Stimulated activated CD8-positive, alpha-beta memory T cell treated with anti-CD3 and anti-CD28 coated beads, Interleukin-2, amount 100 ng/mL, for 1 hour (primary cell): ENCODE measurements around the gene RFC5.
"Not testable (repeated sequence)": the region's sequence is repeated elsewhere in the genome, so short reads cannot be mapped to it uniquely, and the experiment has no call there.

ENCODE experiments used
- DNase-seq, 2 donors: peaks; one replicate each; pipeline ENCODE4 v3.0.0-alpha.2; 2020; ENCODE audit warnings: low read depth in 2 of 2

RFC5 gene

GRCh38 chr12:118052324-118053070 lies 36.0 kb downstream of the RFC5 start:
- DNase-seq: no peak

- DNase-seq: no peak
Observed at GRCh38 chr12:118053071-118053985, 36.8 kb downstream of the RFC5 start.

- DNase-seq: peak; percentile 35 to 39
Observed at GRCh38 chr12:118055144-118055557, 38.6 kb downstream of the RFC5 start.

GRCh38 chr12:118055865-118056773 lies 39.6 kb downstream of the RFC5 start:
- DNase-seq: no peak

- DNase-seq: no peak
Observed at GRCh38 chr12:118058227-118058626, 41.7 kb downstream of the RFC5 start.

GRCh38 chr12:118058881-118059280 lies 42.4 kb downstream of the RFC5 start:
- no peak for DNase-seq

- no peak for DNase-seq
Observed at GRCh38 chr12:118059341-118060191, 43.1 kb downstream of the RFC5 start.

GRCh38 chr12:118060301-118061010 lies 44.0 kb downstream of the RFC5 start:
- peak in 1 of 2 donors; percentile 9 for DNase-seq

GRCh38 chr12:118061011-118061872 lies 44.7 kb downstream of the RFC5 start, which contains the start of gene WSB2:
Gene WSB2, minus strand, starts transcription at chr12:118061179. Its CDS starts 131 bp downstream, at chr12:118061048.
- peak; percentile 29 to 32 for DNase-seq

- DNase-seq: no peak
Observed at GRCh38 chr12:118061873-118062843, 45.7 kb downstream of the RFC5 start.

- DNase-seq: no peak
Observed at GRCh38 chr12:118063576-118064391, 47.3 kb downstream of the RFC5 start.

GRCh38 chr12:118064608-118065007 lies 48.1 kb downstream of the RFC5 start:
- DNase-seq: no peak

GRCh38 chr12:118065380-118065779 lies 48.9 kb downstream of the RFC5 start:
- DNase-seq: no peak

GRCh38 chr12:118068445-118068844 lies 51.9 kb downstream of the RFC5 start:
- DNase-seq: no peak

- no peak for DNase-seq
Observed at GRCh38 chr12:118070650-118071049, 54.1 kb downstream of the RFC5 start.

- no peak for DNase-seq
Observed at GRCh38 chr12:118073768-118074167, 57.3 kb downstream of the RFC5 start.

GRCh38 chr12:118081521-118081920 lies 65.0 kb downstream of the RFC5 start:
- not testable (repeated sequence) for DNase-seq
